ENCODE measurements around the gene SLCO3A1. TPM values are rescaled to one million over a fixed set of nuclear protein-coding genes. Genes with fewer than 3 reads are reported as not detected.

Gene SLCO3A1
- total and polyA plus RNA-seq, 5 experiments from 2014 or later = 9.3 to 12.9 (median 11.8) TPM

GRCh38 chr15:91921188-91921842 lies 67.8 kb downstream of the SLCO3A1 start:
- POLR2A ChIA-PET = interaction anchor here (0.7 kb wide), 1 partner anchor 149 kb away, joined by 3 read pairs; no protein-coding TSS in a partner anchor
- H3K36me3 Mint-ChIP-seq = peaks cover 9 to 18% (median 16%) of the 10 kb centered on the region in 3 donors
- peak; percentile 53 to 77 for ATAC-seq
- H3K9me3 Mint-ChIP-seq = no peaks in the 10 kb centered on the region
- H3K4me3 Mint-ChIP-seq = peak overlapping the region in 1 of 10 donors; percentile 48
- H3K4me1 Mint-ChIP-seq = peaks cover 17 to 44% (median 32%) of the 10 kb centered on the region in 4 donors
- DNase-seq = peak in 1 of 10 donors; percentile 22
- peak overlapping the region in 4 of 10 donors; percentile 3 to 72 (median 60) for H3K27ac Mint-ChIP-seq
- H3K27me3 Mint-ChIP-seq = no peaks in the 10 kb centered on the region

GRCh38 chr15:91921843-91922198 lies 68.3 kb downstream of the SLCO3A1 start:
- H3K4me1 Mint-ChIP-seq = peaks cover 17 to 48% (median 36%) of the 10 kb centered on the region in 4 donors
- POLR2A ChIA-PET = interaction anchor here (0.7 kb wide), 1 partner anchor 149 kb away, joined by 3 read pairs; no protein-coding TSS in a partner anchor
- H3K27ac Mint-ChIP-seq = peak overlapping the region in 1 of 10 donors; percentile 55
- no peaks in the 10 kb centered on the region for H3K9me3 Mint-ChIP-seq
- H3K4me3 Mint-ChIP-seq = no peak overlapping the region
- no peaks in the 10 kb centered on the region for H3K27me3 Mint-ChIP-seq
- no peak for DNase-seq
- ATAC-seq = no peak
- peaks cover 6 to 13% (median 11%) of the 10 kb centered on the region in 3 donors for H3K36me3 Mint-ChIP-seq

GRCh38 chr15:91922646-91923547 lies 69.4 kb downstream of the SLCO3A1 start:
- H3K27me3 Mint-ChIP-seq = no peaks in the 10 kb centered on the region

GRCh38 chr15:91924183-91924582 lies 70.7 kb downstream of the SLCO3A1 start:
- Mint-ChIP-seq H3K4me1 (peaks cover 14 to 54% (median 34%) of the 10 kb centered on the region in 4 donors), H3K4me3 (no peak overlapping the region), H3K36me3 (peaks cover 0 to 4% (median 0%) of the 10 kb centered on the region in 3 donors), H3K27me3 (no peaks in the 10 kb centered on the region), H3K9me3 (no peaks in the 10 kb centered on the region), H3K27ac (no peak overlapping the region)
- POLR2A ChIA-PET = no interaction called here
- ATAC-seq (no peak), DNase-seq (no peak)

More at GRCh38 chr15:91922646-91923547, 69.4 kb downstream of the SLCO3A1 start:
- no peaks in the 10 kb centered on the region for H3K9me3 Mint-ChIP-seq
- H3K4me3 Mint-ChIP-seq = no peak overlapping the region
- peaks cover 14 to 54% (median 35%) of the 10 kb centered on the region in 4 donors for H3K4me1 Mint-ChIP-seq
- peak overlapping the region in 1 of 10 donors; percentile 33 for H3K27ac Mint-ChIP-seq
- peaks cover 0 to 8% (median 2%) of the 10 kb centered on the region in 3 donors for H3K36me3 Mint-ChIP-seq
- no peak for ATAC-seq
- POLR2A ChIA-PET = no interaction called here
- DNase-seq = no peak

GRCh38 chr15:91924837-91925495 lies 71.5 kb downstream of the SLCO3A1 start:
- Mint-ChIP-seq H3K27ac (peak overlapping the region in 1 of 10 donors; percentile 27), H3K27me3 (no peaks in the 10 kb centered on the region), H3K36me3 (peaks cover 0 to 4% (median 0%) of the 10 kb centered on the region in 3 donors), H3K9me3 (no peaks in the 10 kb centered on the region), H3K4me3 (no peak overlapping the region), H3K4me1 (peaks cover 14 to 52% (median 33%) of the 10 kb centered on the region in 4 donors)
- ATAC-seq = no peak
- no peak for DNase-seq
- POLR2A ChIA-PET = no interaction called here

GRCh38 chr15:91925794-91926193 lies 72.3 kb downstream of the SLCO3A1 start:
- H3K27ac Mint-ChIP-seq = no peak overlapping the region
- ATAC-seq = no peak
- no peaks in the 10 kb centered on the region for H3K27me3 Mint-ChIP-seq
- H3K4me3 Mint-ChIP-seq = no peak overlapping the region
- DNase-seq = no peak
- POLR2A ChIA-PET = no interaction called here
- peaks cover 9 to 47% (median 26%) of the 10 kb centered on the region in 4 donors for H3K4me1 Mint-ChIP-seq
- H3K36me3 Mint-ChIP-seq = peaks cover 0 to 4% (median 2%) of the 10 kb centered on the region in 3 donors
- no peaks in the 10 kb centered on the region for H3K9me3 Mint-ChIP-seq

- H3K27me3 Mint-ChIP-seq = no peaks in the 10 kb centered on the region
- H3K27ac Mint-ChIP-seq = peak overlapping the region in 1 of 10 donors; percentile 28
- POLR2A ChIA-PET = interaction anchor here (0.6 to 1.1 kb wide), 2 partner anchors 9 to 55 kb away, joined by 3 read pairs; no protein-coding TSS in a partner anchor
- no peaks in the 10 kb centered on the region for H3K9me3 Mint-ChIP-seq
- DNase-seq (no peak), ATAC-seq (no peak)
- H3K36me3 Mint-ChIP-seq = peaks cover 0 to 2% (median 2%) of the 10 kb centered on the region in 3 donors
- H3K4me3 Mint-ChIP-seq = no peak overlapping the region
- H3K4me1 Mint-ChIP-seq = peaks cover 8 to 41% (median 18%) of the 10 kb centered on the region in 4 donors
These were observed 73.4 kb downstream of the SLCO3A1 start for GRCh38 chr15:91926908-91927270.

GRCh38 chr15:91927585-91927984 lies 74.1 kb downstream of the SLCO3A1 start:
- Mint-ChIP-seq H3K27me3 (no peaks in the 10 kb centered on the region), H3K9me3 (no peaks in the 10 kb centered on the region), H3K27ac (no peak overlapping the region), H3K36me3 (peaks cover 0 to 2% (median 2%) of the 10 kb centered on the region in 3 donors), H3K4me1 (peaks cover 6 to 34% (median 17%) of the 10 kb centered on the region in 4 donors), H3K4me3 (no peak overlapping the region)
- DNase-seq (no peak), ATAC-seq (no peak)
- POLR2A ChIA-PET = no interaction called here

- ATAC-seq = no peak
- no peak for DNase-seq
- Mint-ChIP-seq H3K4me1 (peaks cover 4 to 29% (median 17%) of the 10 kb centered on the region in 4 donors), H3K27ac (no peak overlapping the region), H3K27me3 (no peaks in the 10 kb centered on the region), H3K4me3 (no peak overlapping the region), H3K9me3 (no peaks in the 10 kb centered on the region), H3K36me3 (peaks cover 0 to 2% (median 2%) of the 10 kb centered on the region in 3 donors)
- POLR2A ChIA-PET = no interaction called here
These were observed 75.2 kb downstream of the SLCO3A1 start for GRCh38 chr15:91928675-91929074.

- Mint-ChIP-seq H3K4me3 (no peak overlapping the region), H3K4me1 (peaks cover 4 to 35% (median 11%) of the 10 kb centered on the region in 4 donors), H3K9me3 (peaks cover 0 to 6% (median 0%) of the 10 kb centered on the region in 9 donors), H3K36me3 (peaks cover 0 to 8% (median 2%) of the 10 kb centered on the region in 3 donors), H3K27ac (no peak overlapping the region), H3K27me3 (no peaks in the 10 kb centered on the region)
- POLR2A ChIA-PET = no interaction called here
- ATAC-seq (no peak), DNase-seq (no peak)
These were observed 76.0 kb downstream of the SLCO3A1 start for GRCh38 chr15:91929509-91929908.

- H3K27me3 Mint-ChIP-seq = no peaks in the 10 kb centered on the region
- no peak for ATAC-seq
- H3K27ac Mint-ChIP-seq = peak overlapping the region in 1 of 10 donors; percentile 58
- POLR2A ChIA-PET = no interaction called here
- H3K9me3 Mint-ChIP-seq = peaks cover 0 to 7% (median 0%) of the 10 kb centered on the region in 9 donors
- no peak for DNase-seq
- H3K36me3 Mint-ChIP-seq = peaks cover 0 to 12% (median 2%) of the 10 kb centered on the region in 3 donors
- H3K4me3 Mint-ChIP-seq = no peak overlapping the region
- H3K4me1 Mint-ChIP-seq = peaks cover 4 to 37% (median 10%) of the 10 kb centered on the region in 4 donors
These were observed 76.6 kb downstream of the SLCO3A1 start for GRCh38 chr15:91930092-91930491.

- no peak for DNase-seq
- Mint-ChIP-seq H3K4me3 (no peak overlapping the region), H3K36me3 (peaks cover 0 to 10% (median 0%) of the 10 kb centered on the region in 3 donors), H3K27me3 (no peaks in the 10 kb centered on the region), H3K27ac (no peak overlapping the region), H3K9me3 (peaks cover 0 to 7% (median 0%) of the 10 kb centered on the region in 9 donors), H3K4me1 (peaks cover 14 to 39% (median 21%) of the 10 kb centered on the region in 4 donors)
- ATAC-seq = no peak
- POLR2A ChIA-PET = interaction anchor here (1.0 kb wide), 1 partner anchor 10 kb away, joined by 3 read pairs; no protein-coding TSS in a partner anchor
These were observed 82.8 kb downstream of the SLCO3A1 start for GRCh38 chr15:91936182-91936775.
